ENCODE measurements around the gene DPAGT1. TPM values are rescaled to one million over a fixed set of nuclear protein-coding genes. Genes with fewer than 3 reads are reported as not detected.

DPAGT1 gene
- total RNA-seq, 1 experiment from 2014 or later: 45.1 TPM

- H3K36me3 ChIP-seq (ENCODE audit: control insufficient read depth in 1 of 2, insufficient read depth in 2 of 2, low read length in 2 of 2): peaks cover 47 to 48% of the 10 kb centered on the region in 2 experiments
- TF ChIP-seq EZH2phosphoT487 (IDR thresholded peaks at IDR 0.05; ENCODE audit: borderline replicate concordance) (no peak), SIN3A (IDR thresholded peaks at IDR 0.05; ENCODE audit: low read depth) (no peak), EZH2 (IDR thresholded peaks at IDR 0.05) (no peak), REST (IDR thresholded peaks at IDR 0.05; ENCODE audit: low read depth) (no peak), MAX (IDR thresholded peaks at IDR 0.05) (no peak), SP1 (IDR thresholded peaks at IDR 0.05; ENCODE audit: low read depth) (no peak), EGR1 (IDR thresholded peaks at IDR 0.05; ENCODE audit: low read depth) (no peak), ZFX (IDR thresholded peaks at IDR 0.05) (no peak)
- no peak overlapping the region for H3K4me3 ChIP-seq (replicated peaks in 1 of 2; ENCODE audit: low read depth in 1 of 2, low read length in 2 of 2)
- ChIA-PET RAD21 (ENCODE audit: low non-redundant PET in 1 of 2, low total read pairs in 2 of 2, uncharacterized antibody in 2 of 2, unreplicated experiment in 2 of 2) (no interaction called here), CTCF (no interaction called here), POLR2A (no interaction called here)
- ATAC-seq (no peak), DNase-seq (ENCODE audit: low read depth, low spot score) (no peak)
- no peaks in the 10 kb centered on the region for H3K4me1 ChIP-seq (ENCODE audit: control insufficient read depth in 1 of 2, insufficient read depth in 2 of 2, low read length in 2 of 2)
- no peak overlapping the region for H2AFZ ChIP-seq (ENCODE audit: low read depth, low read length, poor library complexity, severe bottlenecking)
- H4K20me1 ChIP-seq (ENCODE audit: insufficient read depth): no peaks in the 10 kb centered on the region
- BruUV-seq (replicated peaks): no TSS peak
- H3K27me3 ChIP-seq (ENCODE audit: insufficient read depth, low read length): no peaks in the 10 kb centered on the region
- H3K9ac ChIP-seq (ENCODE audit: low read length): no peak overlapping the region
- H3K9me2 ChIP-seq (ENCODE audit: insufficient read depth): no peaks in the 10 kb centered on the region
- H3K4me2 ChIP-seq (ENCODE audit: low read length): no peak overlapping the region
- no peak overlapping the region for H3K27ac ChIP-seq (ENCODE audit: low read depth, low read length)
- intact Hi-C loops (cut with micrococcal nuclease): no loop called here
- no peaks in the 10 kb centered on the region for H3K9me3 ChIP-seq (ENCODE audit: control insufficient read depth in 1 of 2, insufficient read depth in 1 of 2, low read depth in 1 of 2, low read length in 2 of 2)
- no peaks in the 10 kb centered on the region for H3K79me2 ChIP-seq (ENCODE audit: insufficient read depth, low read length)
Measured at GRCh38 chr11:119047205-119047604, 54.4 kb downstream of the DPAGT1 start.

Other genes with a start within 250 kb of the DPAGT1 start
- gene CXCR5, start 218.0 kb downstream of the DPAGT1 start, total RNA-seq (2021; ENCODE audit: unreplicated experiment): not detected
- 120 TPM for gene BCL9L, start 175.9 kb downstream of the DPAGT1 start, total RNA-seq (2021; ENCODE audit: unreplicated experiment)
- gene UPK2, start 145.6 kb downstream of the DPAGT1 start, total RNA-seq (2021; ENCODE audit: unreplicated experiment): 0.42 TPM
- gene FOXR1, start 130.1 kb downstream of the DPAGT1 start, total RNA-seq (2021; ENCODE audit: unreplicated experiment): not detected
- 28.9 TPM for gene CENATAC, start 103.7 kb downstream of the DPAGT1 start, total RNA-seq (2021; ENCODE audit: unreplicated experiment)
- 1,404 TPM for gene RPS25, start 83.5 kb downstream of the DPAGT1 start, total RNA-seq (2021; ENCODE audit: unreplicated experiment)
- 61.6 TPM for gene TRAPPC4, start 83.1 kb downstream of the DPAGT1 start, total RNA-seq (2021; ENCODE audit: unreplicated experiment)
- 49.8 TPM for gene SLC37A4, start 71.0 kb downstream of the DPAGT1 start, total RNA-seq (2021; ENCODE audit: unreplicated experiment)
- 181 TPM for gene HYOU1, start 44.6 kb downstream of the DPAGT1 start, total RNA-seq (2021; ENCODE audit: unreplicated experiment)
- 20.4 TPM for gene VPS11, start 34.0 kb downstream of the DPAGT1 start, total RNA-seq (2021; ENCODE audit: unreplicated experiment)
- gene HMBS, start 17.0 kb downstream of the DPAGT1 start, total RNA-seq (2021; ENCODE audit: unreplicated experiment): 69.0 TPM
- gene C2CD2L, start 5.5 kb upstream of the DPAGT1 start, total RNA-seq (2021; ENCODE audit: unreplicated experiment): 12.4 TPM
- 38.1 TPM for gene HINFP, start 19.7 kb upstream of the DPAGT1 start, total RNA-seq (2021; ENCODE audit: unreplicated experiment)
- 1.9 TPM for gene ABCG4, start 47.2 kb upstream of the DPAGT1 start, total RNA-seq (2021; ENCODE audit: unreplicated experiment)
- gene NLRX1, start 66.9 kb upstream of the DPAGT1 start, total RNA-seq (2021; ENCODE audit: unreplicated experiment): 21.4 TPM
- 0.30 TPM for gene NHERF4, start 83.6 kb upstream of the DPAGT1 start, total RNA-seq (2021; ENCODE audit: unreplicated experiment)
- 31.1 TPM for gene CBL, start 104.5 kb upstream of the DPAGT1 start, total RNA-seq (2021; ENCODE audit: unreplicated experiment)
- gene MCAM, start 215.3 kb upstream of the DPAGT1 start, total RNA-seq (2021; ENCODE audit: unreplicated experiment): 17.4 TPM
- 45.6 TPM for gene RNF26, start 232.7 kb upstream of the DPAGT1 start, total RNA-seq (2021; ENCODE audit: unreplicated experiment)
- gene C1QTNF5, start 239.0 kb upstream of the DPAGT1 start, total RNA-seq (2021; ENCODE audit: unreplicated experiment): not detected
- not detected for gene MFRP, start 244.9 kb upstream of the DPAGT1 start, total RNA-seq (2021; ENCODE audit: unreplicated experiment)